Measurements from ENCODE around the gene GRK5. TPM values are rescaled to one million over a fixed set of nuclear protein-coding genes. Genes with fewer than 3 reads are reported as not detected.

GRK5 gene
- total RNA-seq, 1 experiment from 2014 or later, result 2.3 TPM

DNA sequence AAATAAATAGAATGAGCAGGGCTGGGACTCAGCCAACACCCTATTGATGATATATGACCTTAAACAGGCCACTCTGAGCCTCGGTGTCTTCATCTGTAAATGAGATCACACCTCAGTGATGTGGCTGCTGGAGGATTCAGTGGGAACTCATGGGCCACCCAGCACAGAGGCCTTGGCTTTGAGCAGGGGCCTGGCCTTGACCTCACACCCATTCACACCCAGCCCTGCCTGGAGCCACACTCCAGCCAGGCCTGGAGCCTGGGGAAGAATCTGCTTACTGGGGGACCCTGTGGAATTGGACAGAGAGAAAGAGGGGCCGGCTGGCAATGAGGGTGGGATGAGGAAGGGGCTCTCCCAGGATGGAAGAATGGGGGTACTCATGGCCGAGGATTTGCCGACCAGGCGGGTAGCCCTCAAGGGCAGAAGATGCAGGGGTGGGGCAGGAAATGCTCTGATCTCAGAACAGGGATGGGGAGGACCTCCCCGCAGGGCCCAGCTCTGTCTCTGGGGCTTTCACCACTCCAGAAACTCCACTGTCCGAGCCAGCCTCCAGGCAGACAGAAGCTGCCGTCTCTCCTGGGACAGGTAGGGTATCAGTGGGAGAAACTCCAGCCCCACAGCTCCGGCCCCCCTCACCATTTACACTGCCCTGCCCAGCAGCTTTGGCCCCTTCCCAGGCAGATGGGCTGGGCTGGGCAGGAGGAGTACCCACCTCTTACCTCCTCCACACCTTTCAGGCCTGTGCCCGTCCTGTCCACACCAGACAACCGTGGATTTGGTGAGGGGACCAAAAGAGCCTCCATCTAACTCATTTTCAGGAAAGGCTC is 253.2 kb downstream of the GRK5 start:
- Mint-ChIP-seq H3K4me1 (no peaks in the 10 kb centered on the region), H3K9me3 (peaks cover 15% of the 10 kb centered on the region), H3K36me3 (peaks cover 3% of the 10 kb centered on the region), H3K4me3 (no peak overlapping the region), H3K27ac (no peak overlapping the region), H3K27me3 (ENCODE audit: low read depth) (peaks cover 3% of the 10 kb centered on the region; the same call in 1 of the 2 replicates)
- ATAC-seq (no peak), DNase-seq (ENCODE audit: low spot score) (no peak)
- CTCF ChIA-PET, result interaction anchor here (0.7 to 2.4 kb wide), 4 partner anchors 15 to 328 kb away, joined by 3 to 11 read pairs (median 6); no protein-coding TSS in a partner anchor
- TF ChIP-seq SMAD4 (CRISPR knock-in tag; IDR thresholded peaks at IDR 0.05), result no peak
- TF ChIP-seq, protein P1, sequence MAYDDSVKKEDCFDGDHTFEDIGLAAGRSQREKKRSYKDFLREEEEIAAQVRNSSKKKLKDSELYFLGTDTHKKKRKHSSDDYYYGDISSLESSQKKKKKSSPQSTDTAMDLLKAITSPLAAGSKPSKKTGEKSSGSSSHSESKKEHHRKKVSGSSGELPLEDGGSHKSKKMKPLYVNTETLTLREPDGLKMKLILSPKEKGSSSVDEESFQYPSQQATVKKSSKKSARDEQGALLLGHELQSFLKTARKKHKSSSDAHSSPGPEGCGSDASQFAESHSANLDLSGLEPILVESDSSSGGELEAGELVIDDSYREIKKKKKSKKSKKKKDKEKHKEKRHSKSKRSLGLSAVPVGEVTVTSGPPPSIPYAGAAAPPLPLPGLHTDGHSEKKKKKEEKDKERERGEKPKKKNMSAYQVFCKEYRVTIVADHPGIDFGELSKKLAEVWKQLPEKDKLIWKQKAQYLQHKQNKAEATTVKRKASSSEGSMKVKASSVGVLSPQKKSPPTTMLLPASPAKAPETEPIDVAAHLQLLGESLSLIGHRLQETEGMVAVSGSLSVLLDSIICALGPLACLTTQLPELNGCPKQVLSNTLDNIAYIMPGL (CRISPR knock-in tag; IDR thresholded peaks at IDR 0.05), result no peak
- no peak for TF ChIP-seq MXD4 (CRISPR knock-in tag; IDR thresholded peaks at IDR 0.05; ENCODE audit: borderline replicate concordance)
- TF ChIP-seq, protein P2, sequence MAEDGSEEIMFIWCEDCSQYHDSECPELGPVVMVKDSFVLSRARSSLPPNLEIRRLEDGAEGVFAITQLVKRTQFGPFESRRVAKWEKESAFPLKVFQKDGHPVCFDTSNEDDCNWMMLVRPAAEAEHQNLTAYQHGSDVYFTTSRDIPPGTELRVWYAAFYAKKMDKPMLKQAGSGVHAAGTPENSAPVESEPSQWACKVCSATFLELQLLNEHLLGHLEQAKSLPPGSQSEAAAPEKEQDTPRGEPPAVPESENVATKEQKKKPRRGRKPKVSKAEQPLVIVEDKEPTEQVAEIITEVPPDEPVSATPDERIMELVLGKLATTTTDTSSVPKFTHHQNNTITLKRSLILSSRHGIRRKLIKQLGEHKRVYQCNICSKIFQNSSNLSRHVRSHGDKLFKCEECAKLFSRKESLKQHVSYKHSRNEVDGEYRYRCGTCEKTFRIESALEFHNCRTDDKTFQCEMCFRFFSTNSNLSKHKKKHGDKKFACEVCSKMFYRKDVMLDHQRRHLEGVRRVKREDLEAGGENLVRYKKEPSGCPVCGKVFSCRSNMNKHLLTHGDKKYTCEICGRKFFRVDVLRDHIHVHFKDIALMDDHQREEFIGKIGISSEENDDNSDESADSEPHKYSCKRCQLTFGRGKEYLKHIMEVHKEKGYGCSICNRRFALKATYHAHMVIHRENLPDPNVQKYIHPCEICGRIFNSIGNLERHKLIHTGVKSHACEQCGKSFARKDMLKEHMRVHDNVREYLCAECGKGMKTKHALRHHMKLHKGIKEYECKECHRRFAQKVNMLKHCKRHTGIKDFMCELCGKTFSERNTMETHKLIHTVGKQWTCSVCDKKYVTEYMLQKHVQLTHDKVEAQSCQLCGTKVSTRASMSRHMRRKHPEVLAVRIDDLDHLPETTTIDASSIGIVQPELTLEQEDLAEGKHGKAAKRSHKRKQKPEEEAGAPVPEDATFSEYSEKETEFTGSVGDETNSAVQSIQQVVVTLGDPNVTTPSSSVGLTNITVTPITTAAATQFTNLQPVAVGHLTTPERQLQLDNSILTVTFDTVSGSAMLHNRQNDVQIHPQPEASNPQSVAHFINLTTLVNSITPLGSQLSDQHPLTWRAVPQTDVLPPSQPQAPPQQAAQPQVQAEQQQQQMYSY (CRISPR knock-in tag; IDR thresholded peaks at IDR 0.05), result no peak
- no peak for TF ChIP-seq SOX15 (CRISPR knock-in tag; IDR thresholded peaks at IDR 0.05)
- no peak for TF ChIP-seq GRHL2 (CRISPR knock-in tag; IDR thresholded peaks at IDR 0.05; ENCODE audit: insufficient replicate concordance, severe bottlenecking)
- TF ChIP-seq PRRX2 (CRISPR knock-in tag; IDR thresholded peaks at IDR 0.05), result no peak
- no peak for TF ChIP-seq JUN (CRISPR knock-in tag; IDR thresholded peaks at IDR 0.05)
- TF ChIP-seq, protein P3, sequence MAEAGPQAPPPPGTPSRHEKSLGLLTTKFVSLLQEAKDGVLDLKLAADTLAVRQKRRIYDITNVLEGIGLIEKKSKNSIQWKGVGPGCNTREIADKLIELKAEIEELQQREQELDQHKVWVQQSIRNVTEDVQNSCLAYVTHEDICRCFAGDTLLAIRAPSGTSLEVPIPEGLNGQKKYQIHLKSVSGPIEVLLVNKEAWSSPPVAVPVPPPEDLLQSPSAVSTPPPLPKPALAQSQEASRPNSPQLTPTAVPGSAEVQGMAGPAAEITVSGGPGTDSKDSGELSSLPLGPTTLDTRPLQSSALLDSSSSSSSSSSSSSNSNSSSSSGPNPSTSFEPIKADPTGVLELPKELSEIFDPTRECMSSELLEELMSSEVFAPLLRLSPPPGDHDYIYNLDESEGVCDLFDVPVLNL (CRISPR knock-in tag; IDR thresholded peaks at IDR 0.05; ENCODE audit: borderline replicate concordance, low read depth), result no peak
- TF ChIP-seq, protein P4, sequence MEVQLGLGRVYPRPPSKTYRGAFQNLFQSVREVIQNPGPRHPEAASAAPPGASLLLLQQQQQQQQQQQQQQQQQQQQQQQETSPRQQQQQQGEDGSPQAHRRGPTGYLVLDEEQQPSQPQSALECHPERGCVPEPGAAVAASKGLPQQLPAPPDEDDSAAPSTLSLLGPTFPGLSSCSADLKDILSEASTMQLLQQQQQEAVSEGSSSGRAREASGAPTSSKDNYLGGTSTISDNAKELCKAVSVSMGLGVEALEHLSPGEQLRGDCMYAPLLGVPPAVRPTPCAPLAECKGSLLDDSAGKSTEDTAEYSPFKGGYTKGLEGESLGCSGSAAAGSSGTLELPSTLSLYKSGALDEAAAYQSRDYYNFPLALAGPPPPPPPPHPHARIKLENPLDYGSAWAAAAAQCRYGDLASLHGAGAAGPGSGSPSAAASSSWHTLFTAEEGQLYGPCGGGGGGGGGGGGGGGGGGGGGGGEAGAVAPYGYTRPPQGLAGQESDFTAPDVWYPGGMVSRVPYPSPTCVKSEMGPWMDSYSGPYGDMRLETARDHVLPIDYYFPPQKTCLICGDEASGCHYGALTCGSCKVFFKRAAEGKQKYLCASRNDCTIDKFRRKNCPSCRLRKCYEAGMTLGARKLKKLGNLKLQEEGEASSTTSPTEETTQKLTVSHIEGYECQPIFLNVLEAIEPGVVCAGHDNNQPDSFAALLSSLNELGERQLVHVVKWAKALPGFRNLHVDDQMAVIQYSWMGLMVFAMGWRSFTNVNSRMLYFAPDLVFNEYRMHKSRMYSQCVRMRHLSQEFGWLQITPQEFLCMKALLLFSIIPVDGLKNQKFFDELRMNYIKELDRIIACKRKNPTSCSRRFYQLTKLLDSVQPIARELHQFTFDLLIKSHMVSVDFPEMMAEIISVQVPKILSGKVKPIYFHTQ (CRISPR knock-in tag; IDR thresholded peaks at IDR 0.05), result no peak
- TF ChIP-seq RELA (CRISPR knock-in tag; IDR thresholded peaks at IDR 0.05; ENCODE audit: borderline replicate concordance), result no peak
- TF ChIP-seq, protein P5, sequence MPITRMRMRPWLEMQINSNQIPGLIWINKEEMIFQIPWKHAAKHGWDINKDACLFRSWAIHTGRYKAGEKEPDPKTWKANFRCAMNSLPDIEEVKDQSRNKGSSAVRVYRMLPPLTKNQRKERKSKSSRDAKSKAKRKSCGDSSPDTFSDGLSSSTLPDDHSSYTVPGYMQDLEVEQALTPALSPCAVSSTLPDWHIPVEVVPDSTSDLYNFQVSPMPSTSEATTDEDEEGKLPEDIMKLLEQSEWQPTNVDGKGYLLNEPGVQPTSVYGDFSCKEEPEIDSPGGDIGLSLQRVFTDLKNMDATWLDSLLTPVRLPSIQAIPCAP (CRISPR knock-in tag; IDR thresholded peaks at IDR 0.05), result no peak
- TF ChIP-seq ZNF671 (CRISPR knock-in tag; IDR thresholded peaks at IDR 0.05), result no peak
- TF ChIP-seq SP1 (CRISPR knock-in tag; conservative IDR thresholded peaks at IDR 0.05), result no peak
- TF ChIP-seq, protein P6, sequence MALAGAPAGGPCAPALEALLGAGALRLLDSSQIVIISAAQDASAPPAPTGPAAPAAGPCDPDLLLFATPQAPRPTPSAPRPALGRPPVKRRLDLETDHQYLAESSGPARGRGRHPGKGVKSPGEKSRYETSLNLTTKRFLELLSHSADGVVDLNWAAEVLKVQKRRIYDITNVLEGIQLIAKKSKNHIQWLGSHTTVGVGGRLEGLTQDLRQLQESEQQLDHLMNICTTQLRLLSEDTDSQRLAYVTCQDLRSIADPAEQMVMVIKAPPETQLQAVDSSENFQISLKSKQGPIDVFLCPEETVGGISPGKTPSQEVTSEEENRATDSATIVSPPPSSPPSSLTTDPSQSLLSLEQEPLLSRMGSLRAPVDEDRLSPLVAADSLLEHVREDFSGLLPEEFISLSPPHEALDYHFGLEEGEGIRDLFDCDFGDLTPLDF (CRISPR knock-in tag; IDR thresholded peaks at IDR 0.05), result no peak
- TF ChIP-seq ZNF232 (CRISPR knock-in tag; IDR thresholded peaks at IDR 0.05), result no peak
- no peak for TF ChIP-seq NR3C1 (CRISPR knock-in tag; conservative IDR thresholded peaks at IDR 0.05; ENCODE audit: low read depth)
- TF ChIP-seq, protein P7, sequence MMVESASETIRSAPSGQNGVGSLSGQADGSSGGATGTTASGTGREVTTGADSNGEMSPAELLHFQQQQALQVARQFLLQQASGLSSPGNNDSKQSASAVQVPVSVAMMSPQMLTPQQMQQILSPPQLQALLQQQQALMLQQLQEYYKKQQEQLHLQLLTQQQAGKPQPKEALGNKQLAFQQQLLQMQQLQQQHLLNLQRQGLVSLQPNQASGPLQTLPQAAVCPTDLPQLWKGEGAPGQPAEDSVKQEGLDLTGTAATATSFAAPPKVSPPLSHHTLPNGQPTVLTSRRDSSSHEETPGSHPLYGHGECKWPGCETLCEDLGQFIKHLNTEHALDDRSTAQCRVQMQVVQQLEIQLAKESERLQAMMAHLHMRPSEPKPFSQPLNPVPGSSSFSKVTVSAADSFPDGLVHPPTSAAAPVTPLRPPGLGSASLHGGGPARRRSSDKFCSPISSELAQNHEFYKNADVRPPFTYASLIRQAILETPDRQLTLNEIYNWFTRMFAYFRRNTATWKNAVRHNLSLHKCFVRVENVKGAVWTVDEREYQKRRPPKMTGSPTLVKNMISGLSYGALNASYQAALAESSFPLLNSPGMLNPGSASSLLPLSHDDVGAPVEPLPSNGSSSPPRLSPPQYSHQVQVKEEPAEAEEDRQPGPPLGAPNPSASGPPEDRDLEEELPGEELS (CRISPR knock-in tag; IDR thresholded peaks at IDR 0.05), result no peak
- POLR2A ChIA-PET, result no interaction called here
